GM23338 (cell line): ENCODE data around the gene ERF. TPM values are rescaled to one million over a fixed set of nuclear protein-coding genes. Genes with fewer than 3 reads are reported as not detected.

Source experiments
- ATAC-seq: fragments of 200-7000 bp; cut with Tn5 transposase; 3 replicates; pipeline ENCODE4 v1.9.1; 2020
- DNase-seq: peaks from one replicate; pipeline ENCODE4 v3.0.0-alpha.2; 2015; ENCODE audit warnings: low spot score
- H2AFZ ChIP-seq: fragments of 200-600 bp; sonication (generic); 2 replicates; pipeline ENCODE4 v1.8.0; 2016; ENCODE audit warnings: antibody characterized with exemption, mild to moderate bottlenecking, moderate library complexity
- H3F3A ChIP-seq: fragments of 200-600 bp; sonication (generic); replicated peaks from 2 replicates; pipeline ENCODE4 v1.8.0; 2017; ENCODE audit warnings: antibody characterized with exemption, mixed run types, low read depth
- H3K27ac ChIP-seq: fragments of 200-600 bp; sonication (generic); 2 replicates; pipeline ENCODE4 v1.6.1; 2016; ENCODE audit warnings: low read depth
- H3K27me3 ChIP-seq: fragments of 200-600 bp; sonication (generic); 2 replicates; pipeline ENCODE4 v1.8.0; 2016; ENCODE audit warnings: mild to moderate bottlenecking, mixed run types, moderate library complexity; ENCODE audit not compliant: insufficient read depth
- H3K36me3 ChIP-seq: fragments of 200-600 bp; sonication (generic); 2 replicates; pipeline ENCODE4 v1.8.0; 2016; ENCODE audit warnings: mild to moderate bottlenecking; ENCODE audit not compliant: insufficient read depth
- H3K4me1 ChIP-seq: fragments of 200-600 bp; sonication (generic); 2 replicates; pipeline ENCODE4 v1.8.0; 2016; ENCODE audit warnings: mild to moderate bottlenecking, moderate library complexity; ENCODE audit not compliant: insufficient read depth
- H3K4me2 ChIP-seq: fragments of 200-600 bp; sonication (generic); 2 replicates; pipeline ENCODE4 v1.7.1; 2017; ENCODE audit warnings: mixed run types
- H3K4me3 ChIP-seq: fragments of 200-600 bp; sonication (generic); 2 replicates; pipeline ENCODE4 v1.6.1; 2016; ENCODE audit warnings: mixed run types
- H3K79me2 ChIP-seq: fragments of 200-600 bp; sonication (generic); replicated peaks from 2 replicates; pipeline ENCODE4 v1.8.0; 2017; ENCODE audit warnings: mild to moderate bottlenecking; ENCODE audit not compliant: insufficient read depth
- H3K9me2 ChIP-seq: fragments of 200-600 bp; sonication (generic); 2 replicates; pipeline ENCODE4 v1.8.0; 2017; ENCODE audit not compliant: insufficient read depth
- H4K20me1 ChIP-seq: fragments of 200-600 bp; sonication (generic); replicated peaks from 2 replicates; pipeline ENCODE4 v1.8.0; 2017; ENCODE audit warnings: mild to moderate bottlenecking; ENCODE audit not compliant: insufficient read depth
- H3K27ac Mint-ChIP-seq: 2 replicates; pipeline ENCODE4 v1.8.0; 2020; ENCODE audit warnings: inconsistent platforms, mild to moderate bottlenecking, moderate library complexity, mixed read lengths
- H3K27me3 Mint-ChIP-seq: 3 replicates; pipeline ENCODE4 v1.8.0; 2022; ENCODE audit warnings: low read depth, mild to moderate bottlenecking, moderate library complexity, mixed read lengths, inconsistent platforms; ENCODE audit not compliant: insufficient read depth, poor library complexity
- H3K36me3 Mint-ChIP-seq: 3 replicates; pipeline ENCODE4 v1.8.0; 2021; ENCODE audit warnings: low read depth, mild to moderate bottlenecking, inconsistent platforms, moderate library complexity, mixed read lengths
- H3K4me1 Mint-ChIP-seq: 3 replicates; pipeline ENCODE4 v1.8.0; 2020; ENCODE audit warnings: mild to moderate bottlenecking, inconsistent platforms, mixed read lengths
- H3K4me3 Mint-ChIP-seq: 3 replicates; pipeline ENCODE4 v1.8.0; 2021; ENCODE audit warnings: moderate library complexity, mild to moderate bottlenecking, inconsistent platforms, mixed read lengths
- H3K9me3 Mint-ChIP-seq: 3 replicates; pipeline ENCODE4 v1.8.0; 2020; ENCODE audit warnings: moderate library complexity, mild to moderate bottlenecking, inconsistent platforms, mixed read lengths
- CREB1 ChIP-seq: fragments of 250-450 bp; sonication (Bioruptor Pico); IDR thresholded peaks from 2 replicates; pipeline ENCODE4 v1.5.0; 2020; ENCODE audit warnings: low read depth, mild to moderate bottlenecking, moderate library complexity
- EZH2 ChIP-seq: fragments of 200-600 bp; sonication (generic); IDR thresholded peaks from one replicate; pipeline ENCODE4 v1.8.0; 2017; ENCODE audit warnings: antibody characterized with exemption, mild to moderate bottlenecking, low read depth; ENCODE audit not compliant: unreplicated experiment
- JUNB ChIP-seq: IDR thresholded peaks from one replicate; pipeline ENCODE4 v1.6.1; 2016; ENCODE audit warnings: antibody characterized with exemption; ENCODE audit not compliant: unreplicated experiment
- NANOG ChIP-seq: IDR thresholded peaks from 2 replicates; pipeline ENCODE4 v1.6.1; 2016; ENCODE audit warnings: antibody characterized with exemption, borderline replicate concordance
- STAT1 ChIP-seq: IDR thresholded peaks from one replicate; pipeline ENCODE4 v1.6.1; 2016; ENCODE audit warnings: antibody characterized with exemption; ENCODE audit not compliant: unreplicated experiment
- ZNF462 ChIP-seq: fragments of 250-450 bp; sonication (Bioruptor Pico); IDR thresholded peaks from 2 replicates; pipeline ENCODE4 v1.5.0; 2020; ENCODE audit warnings: mild to moderate bottlenecking, moderate library complexity
- polyA plus RNA-seq: library from polyadenylated mRNA; unstranded; fragments of >200 nt; fragmentation: Nextera tagmentation; extraction: Ambion mirVana; gene quantifications from 2 replicates; pipeline ENCODE4 v1.2.1, GENCODE V29; 2016
- total RNA-seq: library from RNA; depleted of rRNA; stranded (reverse); fragments of >200 nt; shearing (Covaris generic); gene quantifications from 2 replicates; pipeline ENCODE4 v1.2.3, GENCODE V29; 2014
- TF ChIP-seq, protein P1 (sequence below): IDR thresholded peaks from 2 replicates; pipeline ENCODE4 v1.6.1; 2016; ENCODE audit warnings: antibody characterized with exemption

Gene ERF
- total and polyA plus RNA-seq, 2 experiments from 2014 or later, result 29.4 to 49.4 TPM

DNA sequence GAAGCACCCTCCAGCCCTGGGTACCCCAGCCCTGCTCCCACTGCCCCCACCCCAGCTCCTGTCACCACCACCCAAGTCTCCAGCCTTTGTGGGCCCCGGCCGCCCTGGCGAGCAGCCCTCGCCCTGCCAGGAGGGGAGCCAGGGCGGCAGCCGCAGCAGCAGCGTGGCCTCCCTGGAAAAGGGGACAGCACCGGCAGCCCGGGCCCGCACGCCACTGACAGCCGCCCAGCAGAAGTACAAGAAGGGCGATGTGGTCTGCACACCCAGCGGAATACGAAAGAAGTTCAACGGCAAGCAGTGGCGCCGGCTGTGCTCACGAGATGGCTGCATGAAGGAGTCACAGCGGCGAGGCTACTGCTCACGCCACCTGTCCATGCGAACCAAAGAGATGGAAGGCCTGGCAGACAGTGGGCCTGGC lies 18.1 kb upstream of the ERF start (continued):
- TF ChIP-seq ZNF462 (CRISPR knock-in tag), result no peak
- no peak for TF ChIP-seq STAT1
- TF ChIP-seq EZH2, result no peak
- no peak for TF ChIP-seq NANOG
- TF ChIP-seq, protein P1, sequence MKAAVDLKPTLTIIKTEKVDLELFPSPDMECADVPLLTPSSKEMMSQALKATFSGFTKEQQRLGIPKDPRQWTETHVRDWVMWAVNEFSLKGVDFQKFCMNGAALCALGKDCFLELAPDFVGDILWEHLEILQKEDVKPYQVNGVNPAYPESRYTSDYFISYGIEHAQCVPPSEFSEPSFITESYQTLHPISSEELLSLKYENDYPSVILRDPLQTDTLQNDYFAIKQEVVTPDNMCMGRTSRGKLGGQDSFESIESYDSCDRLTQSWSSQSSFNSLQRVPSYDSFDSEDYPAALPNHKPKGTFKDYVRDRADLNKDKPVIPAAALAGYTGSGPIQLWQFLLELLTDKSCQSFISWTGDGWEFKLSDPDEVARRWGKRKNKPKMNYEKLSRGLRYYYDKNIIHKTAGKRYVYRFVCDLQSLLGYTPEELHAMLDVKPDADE, result no peak
- no peak for TF ChIP-seq CREB1 (CRISPR knock-in tag)
- TF ChIP-seq JUNB, result no peak

DNA sequence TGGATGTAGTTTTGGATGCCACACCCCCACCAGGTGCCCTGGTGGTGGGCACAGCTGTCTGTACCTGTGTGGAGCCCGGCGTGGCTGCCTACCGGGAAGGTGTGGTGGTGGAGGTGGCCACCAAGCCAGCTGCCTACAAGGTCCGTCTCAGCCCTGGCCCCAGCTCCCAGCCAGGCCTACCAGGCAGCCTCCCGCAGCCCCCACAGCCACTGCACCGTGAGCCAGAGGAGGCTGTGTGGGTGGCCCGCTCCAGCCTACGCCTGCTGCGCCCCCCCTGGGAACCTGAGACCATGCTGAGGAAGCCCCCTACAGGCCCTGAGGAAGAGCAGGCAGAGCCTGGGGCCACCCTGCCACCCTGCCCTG lies 17.6 kb upstream of the ERF start:
- no peak overlapping the region for H3K4me3 ChIP-seq
- no peak for ATAC-seq
- H3K27me3 Mint-ChIP-seq, result peaks cover 3% of the 10 kb centered on the region
- no peak overlapping the region for H3K4me3 Mint-ChIP-seq
- H3K4me2 ChIP-seq, result no peak overlapping the region
- H3K79me2 ChIP-seq, result peaks cover 6% of the 10 kb centered on the region; the same call in 1 of the 2 replicates
- H3K27ac ChIP-seq, result no peak overlapping the region
- peaks cover 2% of the 10 kb centered on the region; the same call in 1 of the 2 replicates for H3K27me3 ChIP-seq
- peaks cover 7% of the 10 kb centered on the region; the same call in 1 of the 2 replicates for H3K4me1 ChIP-seq
- DNase-seq, result no peak
- 0 out of 2 replicates have a peak, but pooled peaks cover under 1% of the 10 kb centered on the region for H3F3A ChIP-seq
- H3K4me1 Mint-ChIP-seq, result peaks cover 25% of the 10 kb centered on the region
- 0 out of 2 replicates have a peak, but pooled peaks cover 3% of the 10 kb centered on the region for H4K20me1 ChIP-seq
- H3K9me3 Mint-ChIP-seq, result no peaks in the 10 kb centered on the region; the same call in 2 of the 3 replicates
- no peak overlapping the region for H2AFZ ChIP-seq
- no peaks in the 10 kb centered on the region for H3K36me3 ChIP-seq
- no peaks in the 10 kb centered on the region for H3K9me2 ChIP-seq
- no peak overlapping the region for H3K27ac Mint-ChIP-seq
- H3K36me3 Mint-ChIP-seq, result peaks cover 13% of the 10 kb centered on the region; the same call in 2 of the 3 replicates
- TF ChIP-seq, protein P1, result no peak
- no peak for TF ChIP-seq ZNF462 (CRISPR knock-in tag)
